GM23338 (cell line): ENCODE data around the gene CYP26B1. TPM values are rescaled to one million over a fixed set of nuclear protein-coding genes. Genes with fewer than 3 reads are reported as not detected.

Experiments
- ATAC-seq: fragments of 200-7000 bp; cut with Tn5 transposase; 3 replicates; pipeline ENCODE4 v1.9.1; 2020
- DNase-seq: peaks from one replicate; pipeline ENCODE4 v3.0.0-alpha.2; 2015; ENCODE audit warnings: low spot score
- H2AFZ ChIP-seq: fragments of 200-600 bp; sonication (generic); 2 replicates; pipeline ENCODE4 v1.8.0; 2016; ENCODE audit warnings: antibody characterized with exemption, mild to moderate bottlenecking, moderate library complexity
- H3F3A ChIP-seq: fragments of 200-600 bp; sonication (generic); replicated peaks from 2 replicates; pipeline ENCODE4 v1.8.0; 2017; ENCODE audit warnings: antibody characterized with exemption, mixed run types, low read depth
- H3K27ac ChIP-seq: fragments of 200-600 bp; sonication (generic); 2 replicates; pipeline ENCODE4 v1.6.1; 2016; ENCODE audit warnings: low read depth
- H3K27me3 ChIP-seq: fragments of 200-600 bp; sonication (generic); 2 replicates; pipeline ENCODE4 v1.8.0; 2016; ENCODE audit warnings: mild to moderate bottlenecking, mixed run types, moderate library complexity; ENCODE audit not compliant: insufficient read depth
- H3K36me3 ChIP-seq: fragments of 200-600 bp; sonication (generic); 2 replicates; pipeline ENCODE4 v1.8.0; 2016; ENCODE audit warnings: mild to moderate bottlenecking; ENCODE audit not compliant: insufficient read depth
- H3K4me1 ChIP-seq: fragments of 200-600 bp; sonication (generic); 2 replicates; pipeline ENCODE4 v1.8.0; 2016; ENCODE audit warnings: mild to moderate bottlenecking, moderate library complexity; ENCODE audit not compliant: insufficient read depth
- H3K4me2 ChIP-seq: fragments of 200-600 bp; sonication (generic); 2 replicates; pipeline ENCODE4 v1.7.1; 2017; ENCODE audit warnings: mixed run types
- H3K4me3 ChIP-seq: fragments of 200-600 bp; sonication (generic); 2 replicates; pipeline ENCODE4 v1.6.1; 2016; ENCODE audit warnings: mixed run types
- H3K79me2 ChIP-seq: fragments of 200-600 bp; sonication (generic); replicated peaks from 2 replicates; pipeline ENCODE4 v1.8.0; 2017; ENCODE audit warnings: mild to moderate bottlenecking; ENCODE audit not compliant: insufficient read depth
- H3K9me2 ChIP-seq: fragments of 200-600 bp; sonication (generic); 2 replicates; pipeline ENCODE4 v1.8.0; 2017; ENCODE audit not compliant: insufficient read depth
- H4K20me1 ChIP-seq: fragments of 200-600 bp; sonication (generic); replicated peaks from 2 replicates; pipeline ENCODE4 v1.8.0; 2017; ENCODE audit warnings: mild to moderate bottlenecking; ENCODE audit not compliant: insufficient read depth
- H3K27ac Mint-ChIP-seq: 2 replicates; pipeline ENCODE4 v1.8.0; 2020; ENCODE audit warnings: inconsistent platforms, mild to moderate bottlenecking, moderate library complexity, mixed read lengths
- H3K27me3 Mint-ChIP-seq: 3 replicates; pipeline ENCODE4 v1.8.0; 2022; ENCODE audit warnings: low read depth, mild to moderate bottlenecking, moderate library complexity, mixed read lengths, inconsistent platforms; ENCODE audit not compliant: insufficient read depth, poor library complexity
- H3K36me3 Mint-ChIP-seq: 3 replicates; pipeline ENCODE4 v1.8.0; 2021; ENCODE audit warnings: low read depth, mild to moderate bottlenecking, inconsistent platforms, moderate library complexity, mixed read lengths
- H3K4me1 Mint-ChIP-seq: 3 replicates; pipeline ENCODE4 v1.8.0; 2020; ENCODE audit warnings: mild to moderate bottlenecking, inconsistent platforms, mixed read lengths
- H3K4me3 Mint-ChIP-seq: 3 replicates; pipeline ENCODE4 v1.8.0; 2021; ENCODE audit warnings: moderate library complexity, mild to moderate bottlenecking, inconsistent platforms, mixed read lengths
- H3K9me3 Mint-ChIP-seq: 3 replicates; pipeline ENCODE4 v1.8.0; 2020; ENCODE audit warnings: moderate library complexity, mild to moderate bottlenecking, inconsistent platforms, mixed read lengths
- CREB1 ChIP-seq: fragments of 250-450 bp; sonication (Bioruptor Pico); IDR thresholded peaks from 2 replicates; pipeline ENCODE4 v1.5.0; 2020; ENCODE audit warnings: low read depth, mild to moderate bottlenecking, moderate library complexity
- CTCF ChIP-seq, 2 experiments: fragments of 200-600 bp in 1 of 2; sonication (generic) in 1 of 2; conservative IDR thresholded peaks; 2 replicates each; pipeline versions ENCODE4 v1.5.1 to v1.6.1; 2016 to 2017; ENCODE audit warnings: antibody characterized with exemption in 2 of 2, low read depth in 2 of 2, mild to moderate bottlenecking in 2 of 2, moderate library complexity in 1 of 2
- ETS1 ChIP-seq: IDR thresholded peaks from 2 replicates; pipeline ENCODE4 v1.6.1; 2016; ENCODE audit warnings: antibody characterized with exemption
- EZH2 ChIP-seq: fragments of 200-600 bp; sonication (generic); IDR thresholded peaks from one replicate; pipeline ENCODE4 v1.8.0; 2017; ENCODE audit warnings: antibody characterized with exemption, mild to moderate bottlenecking, low read depth; ENCODE audit not compliant: unreplicated experiment
- EZH2phosphoT487 ChIP-seq: fragments of 200-600 bp; sonication (generic); IDR thresholded peaks from one replicate; pipeline ENCODE4 v1.8.1; 2018; ENCODE audit warnings: antibody characterized with exemption; ENCODE audit not compliant: unreplicated experiment
- JUNB ChIP-seq: IDR thresholded peaks from one replicate; pipeline ENCODE4 v1.6.1; 2016; ENCODE audit warnings: antibody characterized with exemption; ENCODE audit not compliant: unreplicated experiment
- NANOG ChIP-seq: IDR thresholded peaks from 2 replicates; pipeline ENCODE4 v1.6.1; 2016; ENCODE audit warnings: antibody characterized with exemption, borderline replicate concordance
- POLR2AphosphoS5 ChIP-seq: IDR thresholded peaks from 2 replicates; pipeline ENCODE4 v1.6.1; 2016; ENCODE audit warnings: antibody characterized with exemption, low read depth
- REST ChIP-seq: IDR thresholded peaks from one replicate; pipeline ENCODE4 v1.6.1; 2018; ENCODE audit warnings: antibody characterized with exemption; ENCODE audit not compliant: unreplicated experiment
- STAT1 ChIP-seq: IDR thresholded peaks from one replicate; pipeline ENCODE4 v1.6.1; 2016; ENCODE audit warnings: antibody characterized with exemption; ENCODE audit not compliant: unreplicated experiment
- ZNF114 ChIP-seq: fragments of 250-450 bp; sonication (Bioruptor Pico); IDR thresholded peaks from 2 replicates; pipeline ENCODE4 v1.5.0; 2020; ENCODE audit warnings: mild to moderate bottlenecking, moderate library complexity
- ZNF331 ChIP-seq: fragments of 250-450 bp; sonication (Bioruptor Pico); IDR thresholded peaks from 2 replicates; pipeline ENCODE4 v1.5.0; 2020; ENCODE audit warnings: low read depth, mild to moderate bottlenecking, moderate library complexity
- ZNF462 ChIP-seq: fragments of 250-450 bp; sonication (Bioruptor Pico); IDR thresholded peaks from 2 replicates; pipeline ENCODE4 v1.5.0; 2020; ENCODE audit warnings: mild to moderate bottlenecking, moderate library complexity
- polyA plus RNA-seq: library from polyadenylated mRNA; unstranded; fragments of >200 nt; fragmentation: Nextera tagmentation; extraction: Ambion mirVana; gene quantifications from 2 replicates; pipeline ENCODE4 v1.2.1, GENCODE V29; 2016
- total RNA-seq: library from RNA; depleted of rRNA; stranded (reverse); fragments of >200 nt; shearing (Covaris generic); gene quantifications from 2 replicates; pipeline ENCODE4 v1.2.3, GENCODE V29; 2014

Gene CYP26B1
- total and polyA plus RNA-seq, 2 experiments from 2014 or later = 0.05 to 0.31 TPM

- Histone ChIP-seq H3K27ac (no peak overlapping the region), H3K4me3 (no peak overlapping the region), H3K9me2 (no peaks in the 10 kb centered on the region), H3F3A (no peaks in the 10 kb centered on the region), H3K4me1 (peaks cover under 1% of the 10 kb centered on the region; the same call in 1 of the 2 replicates), H4K20me1 (no peaks in the 10 kb centered on the region), H3K4me2 (no peak overlapping the region), H3K79me2 (no peaks in the 10 kb centered on the region), H3K27me3 (peaks cover 28% of the 10 kb centered on the region), H2AFZ (no peak overlapping the region), H3K36me3 (no peaks in the 10 kb centered on the region)
- Mint-ChIP-seq H3K4me3 (no peak overlapping the region), H3K4me1 (peaks cover 8% of the 10 kb centered on the region), H3K9me3 (no peaks in the 10 kb centered on the region), H3K36me3 (no peaks in the 10 kb centered on the region), H3K27ac (no peak overlapping the region), H3K27me3 (peaks cover 31% of the 10 kb centered on the region)
- TF ChIP-seq ZNF462 = no peak
- no peak for TF ChIP-seq CTCF (conservative IDR thresholded peaks at IDR 0.05; ENCODE audit: low read depth in 2 of 2)
- no peak for TF ChIP-seq ZNF114
- no peak for TF ChIP-seq JUNB
- TF ChIP-seq EZH2 = no peak
- TF ChIP-seq ETS1 = no peak
- no peak for TF ChIP-seq STAT1
- no peak for TF ChIP-seq REST
- no peak for TF ChIP-seq CREB1 (CRISPR knock-in tag)
- TF ChIP-seq EZH2phosphoT487 = no peak
- no peak for TF ChIP-seq POLR2AphosphoS5
- TF ChIP-seq NANOG = no peak
- no peak for TF ChIP-seq ZNF331 (CRISPR knock-in tag)
- ATAC-seq = no peak
- DNase-seq = no peak
Observed at GRCh38 chr2:72155151-72155550, 7.5 kb upstream of the CYP26B1 start.
